Measurements from ENCODE around the gene HOXB8. TPM values are rescaled to one million over a fixed set of nuclear protein-coding genes. Genes with fewer than 3 reads are reported as not detected.

Gene HOXB8
- total RNA-seq, 1 donor from 2014 or later, result not detected

DNA sequence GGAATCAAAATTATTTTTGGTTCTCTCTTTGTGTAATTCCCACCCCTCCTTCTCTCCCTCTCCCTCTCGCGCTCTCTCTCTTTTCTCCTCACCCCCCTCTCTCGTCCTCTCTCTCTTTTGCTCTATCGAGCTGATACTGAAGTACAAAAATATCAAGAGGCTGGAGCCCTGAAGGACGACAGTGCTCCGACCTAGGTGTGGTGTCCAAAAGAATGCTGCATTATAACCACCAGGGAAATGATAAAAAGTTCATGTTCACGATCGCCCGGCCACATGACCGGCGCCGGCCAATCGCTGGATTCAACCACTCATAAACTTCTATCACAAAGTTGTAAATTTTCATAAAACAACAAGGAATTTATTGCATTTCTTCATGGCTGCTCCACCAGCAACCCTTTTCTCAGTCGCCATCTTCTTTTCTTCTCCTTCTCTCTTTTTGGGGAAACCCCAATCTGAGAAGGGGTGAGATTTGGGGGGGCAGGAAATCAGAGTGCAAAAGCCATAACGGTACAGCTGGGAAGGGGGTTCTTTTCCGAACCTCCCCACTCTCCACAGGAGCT is 10.2 kb downstream of the HOXB8 start, which contains the start of gene HOXB6:
HOXB6 (minus strand) TSS at position 217 of the 560 bp plus-strand sequence. CDS start 6,836 bp downstream, outside the sequence.
- peak within 1 kb of the TSS; percentile 49 for H3K4me3 ChIP-seq
- intact Hi-C loops (cut with micrococcal nuclease), result no loop called here
- TF ChIP-seq CTCF (IDR thresholded peaks at IDR 0.05; ENCODE audit: borderline replicate concordance), result no peak

DNA sequence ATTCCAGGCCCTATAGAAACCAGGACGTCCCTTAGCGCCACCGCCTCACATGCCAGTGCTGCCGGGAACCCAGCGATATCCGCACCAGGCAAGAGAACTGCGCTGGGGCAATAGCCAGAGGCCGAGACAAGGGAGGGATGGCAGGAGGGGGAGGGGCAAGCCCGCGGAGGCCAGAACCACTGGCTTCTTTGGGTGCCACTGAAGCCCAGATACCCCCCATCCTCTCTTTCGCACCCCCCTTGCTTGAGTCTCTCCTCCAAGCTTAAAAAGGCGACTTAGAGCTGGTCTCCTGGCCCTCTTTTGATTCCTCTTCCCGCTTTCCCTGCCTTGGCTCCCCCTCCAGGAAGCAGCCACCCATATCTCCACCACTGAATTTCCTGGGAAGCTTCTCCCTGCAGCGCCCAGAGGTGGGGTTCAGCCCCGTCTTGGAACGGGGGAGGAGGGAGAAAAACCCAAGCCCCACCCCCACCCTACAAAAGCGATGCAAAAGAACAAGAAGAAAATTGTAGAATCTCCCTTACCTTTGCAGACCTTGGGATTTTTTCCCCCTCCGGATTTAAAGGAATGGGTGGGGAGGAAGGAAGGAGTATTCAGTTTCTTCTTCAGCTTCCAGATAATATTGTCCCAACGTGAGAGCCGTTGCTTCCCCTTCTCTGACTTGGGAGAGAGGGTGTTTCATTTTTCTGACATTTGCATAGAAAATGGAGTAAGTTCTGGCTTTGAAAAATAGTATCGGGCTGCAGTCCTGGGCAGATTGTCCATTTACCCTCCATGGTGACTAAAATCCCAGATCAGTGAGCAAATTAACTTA is 10.9 kb downstream of the HOXB8 start:
- intact Hi-C loops (cut with micrococcal nuclease), result no loop called here
- H3K4me1 ChIP-seq, result peaks cover 4% of the 10 kb centered on the region
- DNase-seq, result no peak
- peak overlapping the region; percentile 30 for H3K27ac ChIP-seq (replicated peaks)
- H3K27me3 ChIP-seq (ENCODE audit: low read depth), result peaks cover 100% of the 10 kb centered on the region
- peak overlapping the region; percentile 49 for H3K4me3 ChIP-seq
- H3K36me3 ChIP-seq, result no peaks in the 10 kb centered on the region
- no peaks in the 10 kb centered on the region for H3K9me3 ChIP-seq (replicated peaks)
- TF ChIP-seq CTCF (IDR thresholded peaks at IDR 0.05; ENCODE audit: borderline replicate concordance), result no peak

More for the DNA sequence above, 10.2 kb downstream of the HOXB8 start, which contains the start of gene HOXB6:
- Histone ChIP-seq H3K27ac (replicated peaks) (peak within 1 kb of the TSS; percentile 30), H3K27me3 (ENCODE audit: low read depth) (peaks cover 100% of the 10 kb centered on the region), H3K9me3 (replicated peaks) (no peaks in the 10 kb centered on the region), H3K36me3 (no peaks in the 10 kb centered on the region), H3K4me1 (peaks cover 6% of the 10 kb centered on the region)
- no peak for DNase-seq

DNA sequence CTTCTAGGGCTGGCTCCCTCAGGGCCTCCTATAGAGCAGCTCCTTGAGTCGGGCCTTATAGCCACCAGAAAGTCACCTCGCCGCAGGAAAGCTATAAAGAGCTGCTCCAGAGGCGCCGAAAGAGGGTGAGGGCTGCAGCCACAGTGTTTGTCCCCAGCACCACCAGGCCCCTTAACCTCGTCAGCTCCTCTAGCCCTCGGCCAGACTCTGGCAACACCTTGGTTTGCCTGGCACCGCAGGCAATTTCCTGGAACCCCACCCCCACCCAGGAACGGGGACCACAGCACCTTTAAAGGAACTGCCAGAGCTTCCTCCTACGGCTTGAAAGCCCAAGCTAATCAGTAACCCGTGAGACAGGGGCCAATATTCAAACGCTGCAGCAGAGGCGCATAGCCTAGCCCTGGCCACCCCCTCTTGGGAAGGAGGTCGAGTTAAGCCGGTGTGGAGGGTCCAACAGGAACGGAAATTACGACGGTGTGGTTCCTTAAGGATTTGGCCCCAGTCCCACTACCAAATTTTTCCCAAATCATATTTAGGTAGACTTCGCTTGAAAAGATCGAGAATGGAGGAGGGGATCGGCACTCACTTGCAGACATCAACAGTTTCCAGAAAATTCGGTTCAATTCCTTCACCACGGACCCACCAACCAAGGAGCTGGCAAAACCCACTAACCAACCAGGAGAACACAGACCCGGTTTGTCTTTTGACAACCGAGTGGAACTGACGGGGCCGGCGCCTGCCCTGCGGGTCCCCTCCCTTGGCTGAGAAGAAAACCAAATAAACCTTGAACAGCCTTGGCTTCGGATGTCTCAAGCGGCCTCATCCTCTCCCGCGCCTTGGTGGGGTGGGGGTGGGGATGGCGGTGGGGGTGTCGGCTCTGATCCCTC is 13.3 kb downstream of the HOXB8 start:
- no peak for DNase-seq
- Histone ChIP-seq H3K27me3 (ENCODE audit: low read depth) (peaks cover 100% of the 10 kb centered on the region), H3K27ac (replicated peaks) (no peak overlapping the region), H3K36me3 (no peaks in the 10 kb centered on the region), H3K4me3 (peak overlapping the region; percentile 11), H3K9me3 (replicated peaks) (no peaks in the 10 kb centered on the region), H3K4me1 (peaks cover 20% of the 10 kb centered on the region)
- TF ChIP-seq CTCF (IDR thresholded peaks at IDR 0.05; ENCODE audit: borderline replicate concordance), result no peak
- intact Hi-C loops (cut with micrococcal nuclease), result no loop called here

DNA sequence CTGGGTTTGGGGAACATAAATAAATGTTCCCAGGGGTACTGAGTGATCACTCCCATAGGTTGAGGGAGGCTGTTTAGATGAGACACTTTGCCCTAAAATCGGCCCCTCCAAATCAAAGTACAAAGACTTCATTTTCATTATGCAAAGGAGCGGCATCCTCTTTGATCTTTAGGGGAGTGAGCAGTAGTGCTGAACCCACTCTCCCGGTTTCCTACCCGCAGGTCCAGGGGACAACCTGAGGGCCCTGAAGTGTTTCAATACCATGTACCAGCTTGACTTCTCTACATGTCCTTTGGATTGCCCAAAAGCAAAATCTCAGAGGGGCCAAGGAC is 13.9 kb downstream of the HOXB8 start:
- Histone ChIP-seq H3K4me1 (peaks cover 25% of the 10 kb centered on the region), H3K27ac (replicated peaks) (no peak overlapping the region)
- TF ChIP-seq CTCF (IDR thresholded peaks at IDR 0.05; ENCODE audit: borderline replicate concordance), result no peak

More for the DNA sequence above, 13.9 kb downstream of the HOXB8 start:
- H3K36me3 ChIP-seq, result no peaks in the 10 kb centered on the region
- no peaks in the 10 kb centered on the region for H3K9me3 ChIP-seq (replicated peaks)
- H3K4me3 ChIP-seq, result no peak overlapping the region
- DNase-seq, result no peak
- intact Hi-C loops (cut with micrococcal nuclease), result no loop called here
- peaks cover 100% of the 10 kb centered on the region for H3K27me3 ChIP-seq (ENCODE audit: low read depth)
